ENCODE results near the gene MYRIP.

Gene MYRIP

DNA sequence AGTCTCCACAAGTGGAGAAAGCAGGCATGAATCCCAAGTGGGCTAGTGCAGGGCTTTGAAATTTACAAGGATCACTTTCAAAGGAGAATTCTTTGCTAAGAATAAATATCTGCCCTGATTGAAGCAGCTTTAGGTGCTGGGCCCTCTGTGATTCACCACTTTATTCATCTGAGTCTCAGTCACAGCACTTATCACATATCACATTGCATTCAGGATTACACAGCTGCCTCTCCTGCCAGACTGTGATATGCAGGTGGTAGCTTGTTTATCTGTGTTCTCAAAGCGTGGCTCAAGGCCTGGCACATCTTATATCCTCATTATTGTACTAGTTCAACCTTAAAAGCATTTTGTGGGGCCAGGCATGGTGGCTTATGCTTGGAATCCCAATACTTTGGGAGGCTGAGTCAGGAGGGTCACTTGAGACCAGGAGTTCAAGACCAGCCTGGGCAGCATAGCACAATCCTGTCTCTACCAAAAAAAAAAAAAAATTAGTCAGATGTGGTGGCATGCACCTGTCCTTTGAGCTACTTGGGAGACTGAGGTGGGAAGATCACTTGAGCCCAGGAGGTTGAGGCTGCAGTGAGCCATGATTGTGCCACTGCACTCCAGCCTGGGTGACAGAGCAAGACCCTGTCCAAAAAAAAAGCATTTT lies 343.2 kb downstream of the MYRIP start:
- Histone ChIP-seq H3K36me3 (ENCODE audit: control insufficient read depth, insufficient read depth, low read length) (no peaks in the 10 kb centered on the region), H3K27me3 (replicated peaks; ENCODE audit: control insufficient read depth, insufficient read depth, low read length) (no peaks in the 10 kb centered on the region), H3K4me3 (replicated peaks; ENCODE audit: low read depth, low read length) (no peak overlapping the region)
- DNase-seq (ENCODE audit: extremely low read depth, insufficient read length) = no peak
- TF ChIP-seq, protein P1, sequence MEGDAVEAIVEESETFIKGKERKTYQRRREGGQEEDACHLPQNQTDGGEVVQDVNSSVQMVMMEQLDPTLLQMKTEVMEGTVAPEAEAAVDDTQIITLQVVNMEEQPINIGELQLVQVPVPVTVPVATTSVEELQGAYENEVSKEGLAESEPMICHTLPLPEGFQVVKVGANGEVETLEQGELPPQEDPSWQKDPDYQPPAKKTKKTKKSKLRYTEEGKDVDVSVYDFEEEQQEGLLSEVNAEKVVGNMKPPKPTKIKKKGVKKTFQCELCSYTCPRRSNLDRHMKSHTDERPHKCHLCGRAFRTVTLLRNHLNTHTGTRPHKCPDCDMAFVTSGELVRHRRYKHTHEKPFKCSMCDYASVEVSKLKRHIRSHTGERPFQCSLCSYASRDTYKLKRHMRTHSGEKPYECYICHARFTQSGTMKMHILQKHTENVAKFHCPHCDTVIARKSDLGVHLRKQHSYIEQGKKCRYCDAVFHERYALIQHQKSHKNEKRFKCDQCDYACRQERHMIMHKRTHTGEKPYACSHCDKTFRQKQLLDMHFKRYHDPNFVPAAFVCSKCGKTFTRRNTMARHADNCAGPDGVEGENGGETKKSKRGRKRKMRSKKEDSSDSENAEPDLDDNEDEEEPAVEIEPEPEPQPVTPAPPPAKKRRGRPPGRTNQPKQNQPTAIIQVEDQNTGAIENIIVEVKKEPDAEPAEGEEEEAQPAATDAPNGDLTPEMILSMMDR (IDR thresholded peaks at IDR 0.05; ENCODE audit: insufficient read depth, low read length, poor library complexity, severe bottlenecking) = no peak

DNA sequence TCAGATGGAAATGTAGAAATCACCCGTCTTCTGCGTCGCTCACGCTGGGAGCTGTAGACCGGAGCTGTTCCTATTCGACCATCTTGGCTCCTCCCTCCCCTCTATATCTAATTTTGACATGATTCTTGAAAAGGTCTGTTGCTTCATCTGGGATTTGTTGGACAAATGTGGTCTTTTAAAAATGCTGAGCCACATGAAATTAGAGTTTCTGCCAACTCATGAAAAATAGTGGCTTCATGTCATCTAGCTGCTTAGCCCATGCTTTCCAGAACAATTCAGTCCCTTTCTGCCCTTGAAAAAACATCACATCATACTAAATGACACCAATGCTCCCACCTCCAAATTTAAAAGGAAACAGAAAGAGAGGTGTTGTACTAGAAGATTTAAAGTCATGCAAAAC lies 351.5 kb downstream of the MYRIP start:
- no peak overlapping the region for H3K4me3 ChIP-seq (replicated peaks; ENCODE audit: low read depth, low read length)
- H3K27me3 ChIP-seq (replicated peaks; ENCODE audit: control insufficient read depth, insufficient read depth, low read length) = no peaks in the 10 kb centered on the region
- no peaks in the 10 kb centered on the region for H3K36me3 ChIP-seq (ENCODE audit: control insufficient read depth, insufficient read depth, low read length)
- no peak for DNase-seq (ENCODE audit: extremely low read depth, insufficient read length)
- TF ChIP-seq, protein P1 (IDR thresholded peaks at IDR 0.05; ENCODE audit: insufficient read depth, low read length, poor library complexity, severe bottlenecking) = no peak

DNA sequence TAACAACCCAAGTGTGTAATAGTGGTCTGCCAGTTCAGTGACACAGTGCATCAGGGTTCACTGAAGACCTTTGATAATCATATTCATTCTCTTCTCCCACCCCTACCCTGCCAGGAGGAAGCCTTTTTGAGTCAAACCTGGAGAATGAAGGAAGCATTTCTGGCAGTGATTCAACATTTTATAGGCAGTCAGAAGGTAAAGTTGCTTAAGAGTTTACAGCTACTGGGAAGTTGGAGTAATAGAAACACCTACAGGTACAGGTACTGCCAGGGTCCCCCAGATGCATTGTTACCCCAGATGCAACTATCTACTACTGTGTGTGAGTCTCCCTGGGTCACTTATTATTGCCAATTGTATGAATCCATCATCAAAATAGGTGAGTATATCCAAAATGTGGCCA lies 353.2 kb downstream of the MYRIP start:
- no peaks in the 10 kb centered on the region for H3K36me3 ChIP-seq (ENCODE audit: control insufficient read depth, insufficient read depth, low read length)
- no peak for DNase-seq (ENCODE audit: extremely low read depth, insufficient read length)
- TF ChIP-seq, protein P1 (IDR thresholded peaks at IDR 0.05; ENCODE audit: insufficient read depth, low read length, poor library complexity, severe bottlenecking) = no peak

DNA sequence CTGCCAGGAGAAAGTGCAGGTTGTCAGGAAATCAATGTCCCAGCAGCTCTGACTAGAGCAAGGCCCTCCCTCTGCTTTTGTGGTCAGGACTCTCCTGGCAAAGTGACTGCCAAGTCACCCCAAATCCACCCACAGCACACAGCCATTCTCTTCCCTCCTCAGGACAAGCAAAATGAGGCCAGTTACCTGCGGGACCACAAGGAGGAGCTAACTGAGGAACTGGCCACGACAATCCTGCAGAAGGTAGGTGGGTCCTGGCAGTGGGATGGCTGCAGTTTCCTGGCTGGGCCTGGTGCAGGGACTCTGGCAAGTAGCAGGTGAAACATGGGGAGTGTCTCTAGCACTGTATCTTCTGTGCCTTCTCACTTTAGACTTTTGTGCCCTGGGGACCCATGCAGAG lies 357.6 kb downstream of the MYRIP start:
- no peak overlapping the region for H3K4me3 ChIP-seq (replicated peaks; ENCODE audit: low read depth, low read length)
- H3K36me3 ChIP-seq (ENCODE audit: control insufficient read depth, insufficient read depth, low read length) = no peaks in the 10 kb centered on the region
- H3K27me3 ChIP-seq (replicated peaks; ENCODE audit: control insufficient read depth, insufficient read depth, low read length) = peaks cover 3% of the 10 kb centered on the region; the same call in 1 of the 2 replicates
- no peak for DNase-seq (ENCODE audit: extremely low read depth, insufficient read length)
- TF ChIP-seq, protein P1 (IDR thresholded peaks at IDR 0.05; ENCODE audit: insufficient read depth, low read length, poor library complexity, severe bottlenecking) = no peak

More for the DNA sequence above, 353.2 kb downstream of the MYRIP start:
- H3K4me3 ChIP-seq (replicated peaks; ENCODE audit: low read depth, low read length) = no peak overlapping the region
- peaks cover 3% of the 10 kb centered on the region; the same call in 1 of the 2 replicates for H3K27me3 ChIP-seq (replicated peaks; ENCODE audit: control insufficient read depth, insufficient read depth, low read length)

DNA sequence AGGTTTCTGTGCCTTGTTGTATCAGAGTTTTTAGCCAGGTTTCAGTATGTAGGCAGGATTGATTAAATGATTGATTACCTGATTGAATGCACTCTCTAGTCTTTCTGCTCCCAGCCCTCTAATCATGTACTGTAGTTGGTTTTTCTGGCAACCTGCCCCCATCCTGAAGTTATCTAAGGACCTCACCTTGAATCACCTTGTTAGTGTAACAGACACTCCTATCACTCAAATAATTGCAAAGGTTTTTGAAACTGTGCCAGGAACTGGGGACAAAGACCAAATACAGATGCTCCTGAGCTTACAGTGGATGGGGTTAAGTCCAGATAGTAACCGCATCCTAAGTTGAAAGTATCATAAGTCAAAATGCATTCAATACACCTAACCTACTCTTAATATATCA lies 358.5 kb downstream of the MYRIP start:
- no peaks in the 10 kb centered on the region for H3K36me3 ChIP-seq (ENCODE audit: control insufficient read depth, insufficient read depth, low read length)

More for the DNA sequence above, 358.5 kb downstream of the MYRIP start:
- no peak overlapping the region for H3K4me3 ChIP-seq (replicated peaks; ENCODE audit: low read depth, low read length)
- H3K27me3 ChIP-seq (replicated peaks; ENCODE audit: control insufficient read depth, insufficient read depth, low read length) = peaks cover 3% of the 10 kb centered on the region
- DNase-seq (ENCODE audit: extremely low read depth, insufficient read length) = no peak
- TF ChIP-seq, protein P1 (IDR thresholded peaks at IDR 0.05; ENCODE audit: insufficient read depth, low read length, poor library complexity, severe bottlenecking) = no peak

Data from GM06990 (cell line).